ENCODE measurements around the gene GNG13.

GRCh38 chr16:756428-756827 is 44.1 kb downstream of the GNG13 start:
- TF ChIP-seq CTCF (conservative IDR thresholded peaks at IDR 0.05; ENCODE audit: low read depth, low read length) = no peak
- no peak for TF ChIP-seq EZH2 (IDR thresholded peaks at IDR 0.05; ENCODE audit: borderline replicate concordance, low read depth, low read length, poor library complexity, severe bottlenecking)
